Activated CD4-positive, CD25-positive, alpha-beta regulatory T cell treated with anti-CD3 and anti-CD28 coated beads, Interleukin-2, amount 50 U/mL, for 16 hours (primary cell): ENCODE data around the gene SCPEP1.
"Not testable (repeated sequence)": the region's sequence is repeated elsewhere in the genome, so short reads cannot be mapped to it uniquely, and the experiment has no call there.

ENCODE experiments used
- DNase-seq: peaks from one replicate; pipeline ENCODE4 v3.0.0-alpha.2; 2020; ENCODE audit warnings: low read depth, low spot score

SCPEP1 gene

GRCh38 chr17:56965241-56965640 lies 12.7 kb upstream of the SCPEP1 start:
- DNase-seq: not testable (repeated sequence)

GRCh38 chr17:56965681-56966080 lies 12.2 kb upstream of the SCPEP1 start:
- not testable (repeated sequence) for DNase-seq

DNA sequence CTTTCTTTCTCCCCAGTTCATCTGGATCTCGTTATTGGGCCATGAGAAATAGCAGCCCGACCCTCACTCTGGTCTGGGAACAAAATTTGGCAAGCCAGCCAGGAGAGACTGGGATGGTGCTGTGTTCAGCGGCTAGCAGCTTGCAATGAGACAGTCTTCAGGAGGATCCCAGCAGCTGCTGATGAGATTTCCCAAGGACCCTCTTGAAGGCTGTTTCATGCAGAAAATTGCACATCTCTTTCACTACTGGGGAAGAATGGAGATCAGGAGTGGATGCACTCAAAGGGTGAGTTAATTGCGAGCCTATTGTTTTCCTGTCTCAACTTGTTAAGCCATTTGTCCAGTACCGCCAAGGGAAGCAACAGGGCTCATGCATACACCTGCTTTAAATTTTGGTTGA lies 11.6 kb upstream of the SCPEP1 start:
- no peak for DNase-seq

- DNase-seq: no peak
Measured at GRCh38 chr17:56970974-56971373, 7.0 kb upstream of the SCPEP1 start.

GRCh38 chr17:56972111-56972730 lies 5.7 kb upstream of the SCPEP1 start:
- DNase-seq: no peak

DNA sequence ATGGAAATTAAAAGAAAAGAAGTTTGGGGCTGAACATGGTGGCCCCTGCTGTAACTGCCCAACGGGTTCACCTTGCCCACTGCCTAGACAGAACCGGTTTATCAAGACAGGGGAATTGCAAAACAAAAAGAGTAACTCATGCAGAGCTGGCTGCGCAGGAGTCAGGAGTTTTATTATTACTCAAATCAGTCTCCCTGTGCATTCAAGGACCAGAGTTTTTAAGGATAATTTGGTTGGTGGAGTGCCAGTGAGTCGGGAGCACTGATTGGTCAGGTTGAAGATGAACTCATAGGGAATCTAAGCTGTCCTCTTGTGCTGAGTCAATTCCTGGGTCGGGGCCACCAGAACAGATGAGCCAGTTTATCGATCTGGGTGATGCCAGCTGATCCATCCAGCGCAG lies 4.4 kb upstream of the SCPEP1 start:
- DNase-seq: no peak

DNA sequence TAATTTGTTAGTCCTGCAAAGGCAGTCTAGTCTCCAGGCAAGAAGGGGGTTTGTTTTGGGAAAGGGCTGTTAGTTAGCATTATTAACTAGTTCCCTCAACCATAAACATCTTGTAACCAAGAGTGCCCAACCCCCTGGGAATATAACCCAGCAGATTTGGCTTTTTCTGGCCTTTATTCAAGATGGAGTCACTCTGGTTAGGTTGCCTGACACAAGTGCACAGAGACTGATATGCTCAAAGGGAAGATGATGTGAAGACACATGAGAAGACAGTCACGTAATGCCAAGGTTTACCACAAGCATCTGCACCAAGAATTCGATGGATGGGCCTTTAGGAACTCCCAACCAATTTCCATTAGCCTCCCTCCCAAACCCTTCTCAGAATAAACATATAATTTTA lies 3.9 kb upstream of the SCPEP1 start:
- DNase-seq: no peak

DNA sequence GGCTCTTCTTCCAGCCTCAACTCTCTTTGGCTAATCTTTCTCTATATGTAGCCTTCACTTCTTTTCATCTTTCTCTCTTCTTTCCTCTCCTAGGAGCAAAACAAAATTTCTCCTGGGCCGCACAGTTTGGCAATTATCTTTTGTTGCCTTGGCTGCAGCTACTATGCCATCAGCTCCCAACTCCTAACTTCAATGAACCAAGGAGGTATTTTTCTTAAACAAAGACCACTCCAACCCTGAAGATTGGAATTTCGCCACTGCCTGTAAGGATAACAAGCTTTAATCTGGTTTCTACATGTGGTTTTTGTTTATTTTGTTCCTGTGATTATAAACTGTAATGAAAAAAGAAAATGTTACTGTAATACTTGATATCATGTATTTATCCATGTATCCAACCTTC lies 2.3 kb upstream of the SCPEP1 start:
- no peak for DNase-seq

- DNase-seq: no peak
Measured at GRCh38 chr17:56976941-56977608, 856 bp upstream of the SCPEP1 start.

DNA sequence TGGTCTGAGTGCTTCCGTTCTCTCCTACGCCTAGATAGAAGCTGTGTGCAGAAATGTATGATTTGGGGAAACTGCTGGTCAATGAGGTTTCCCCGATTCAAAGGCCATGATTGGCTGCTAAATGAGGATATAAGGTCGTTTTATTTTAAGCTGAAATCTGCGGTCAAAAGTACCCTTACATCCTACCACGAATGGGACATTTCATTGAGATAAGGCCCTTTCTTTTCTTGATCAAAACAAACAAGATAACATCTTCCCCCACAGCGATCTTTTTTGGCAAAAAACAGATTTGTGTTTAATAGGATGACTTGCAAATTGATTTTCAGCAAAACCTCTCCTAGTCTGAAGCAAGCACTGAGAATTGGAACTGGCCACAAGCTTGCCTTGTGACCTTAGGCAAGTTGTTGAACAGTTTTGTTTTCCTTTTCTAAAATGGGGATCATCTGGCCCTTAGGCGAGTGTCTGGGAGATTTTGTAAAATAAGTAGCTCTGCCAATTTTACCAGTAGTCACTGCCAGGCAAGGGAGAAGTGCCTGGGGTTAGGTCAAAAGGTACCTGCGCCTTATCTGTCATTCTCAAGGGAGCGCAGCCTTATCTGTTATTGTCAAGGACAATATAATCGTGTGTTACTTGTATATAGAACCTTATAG lies 635 bp downstream of the SCPEP1 start:
- DNase-seq: no peak

- DNase-seq: no peak
Measured at GRCh38 chr17:56979091-56979480, 1.2 kb downstream of the SCPEP1 start.

DNA sequence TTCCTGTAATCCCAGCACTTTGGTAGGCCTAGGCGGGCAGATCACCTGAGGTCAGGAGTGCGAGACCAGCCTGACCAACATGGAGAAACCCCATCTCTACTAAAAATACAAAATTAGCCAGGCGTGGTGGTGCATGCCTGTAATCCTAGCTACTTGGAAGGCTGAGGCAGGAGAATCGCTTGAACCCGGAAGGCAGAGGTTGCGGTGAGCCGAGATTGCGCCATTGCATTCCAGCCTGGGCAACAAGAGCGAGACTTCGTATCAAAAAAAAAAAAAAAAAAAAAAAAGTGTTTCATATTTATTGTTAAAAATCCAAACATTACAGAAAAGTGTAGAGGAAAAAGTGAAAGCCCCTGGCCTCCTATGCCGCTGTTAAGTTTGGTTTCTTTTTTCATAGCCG lies 2.6 kb downstream of the SCPEP1 start:
- DNase-seq: not testable (repeated sequence)

DNA sequence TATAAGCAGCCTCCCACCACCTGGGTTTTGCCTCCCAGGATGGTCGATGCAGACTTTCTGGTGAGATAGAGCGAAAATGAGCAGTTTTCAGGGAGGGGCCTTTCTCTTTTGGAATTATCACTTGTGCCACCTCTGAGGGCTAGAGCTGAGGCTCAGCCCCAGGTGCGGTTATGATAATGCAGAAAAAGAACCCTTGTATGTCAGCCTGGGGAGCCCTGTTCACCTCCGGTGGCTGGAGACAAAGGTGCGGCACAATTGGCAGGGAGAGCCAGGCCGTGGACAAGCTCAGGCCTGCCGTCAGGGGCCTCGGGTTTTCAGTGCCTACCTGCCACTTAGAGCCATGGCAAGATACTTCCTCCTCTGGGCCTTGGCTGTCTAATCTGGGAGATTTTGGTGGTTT lies 4.4 kb downstream of the SCPEP1 start:
- DNase-seq: no peak

- no peak for DNase-seq
Measured at GRCh38 chr17:56983366-56983765, 5.4 kb downstream of the SCPEP1 start.

DNA sequence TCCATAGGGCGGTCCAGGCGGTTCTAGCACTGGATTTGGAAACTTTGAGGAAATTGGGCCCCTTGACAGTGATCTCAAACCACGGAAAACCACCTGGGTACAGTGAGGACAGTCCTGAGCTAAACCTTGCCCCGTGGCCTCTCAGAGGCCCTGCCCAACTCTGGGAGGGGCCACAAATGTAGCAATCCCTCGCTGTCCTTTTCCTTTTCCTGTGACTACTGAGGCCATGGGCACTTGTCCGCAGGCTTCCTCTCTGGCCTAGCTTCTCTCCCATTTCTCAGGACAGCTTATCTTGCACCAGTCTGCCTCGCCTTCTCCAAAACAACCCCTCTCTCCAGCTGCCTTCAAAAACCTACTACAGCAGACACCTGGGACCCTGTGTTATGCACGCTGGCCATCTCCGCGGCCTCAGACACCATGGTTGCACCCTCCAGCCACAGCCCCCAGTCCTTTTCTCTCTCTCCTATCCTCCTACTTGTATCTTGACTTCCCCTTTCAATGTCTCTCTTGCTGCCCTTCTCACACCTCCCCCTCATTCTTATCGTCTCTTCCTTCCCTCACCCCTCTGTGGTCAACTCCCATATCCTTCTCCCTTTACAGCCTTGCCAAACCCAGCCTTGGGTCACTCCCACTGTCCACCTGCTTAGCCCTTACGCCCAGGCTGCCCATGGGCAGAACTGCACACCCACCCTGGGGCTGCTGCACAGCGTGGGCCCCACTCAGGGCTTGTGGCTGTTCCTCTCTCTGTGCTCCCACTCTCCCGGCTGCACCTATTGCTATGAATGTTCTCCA lies 7.6 kb downstream of the SCPEP1 start:
- no peak for DNase-seq

- DNase-seq: no peak
Measured at GRCh38 chr17:56987283-56987834, 9.4 kb downstream of the SCPEP1 start.

DNA sequence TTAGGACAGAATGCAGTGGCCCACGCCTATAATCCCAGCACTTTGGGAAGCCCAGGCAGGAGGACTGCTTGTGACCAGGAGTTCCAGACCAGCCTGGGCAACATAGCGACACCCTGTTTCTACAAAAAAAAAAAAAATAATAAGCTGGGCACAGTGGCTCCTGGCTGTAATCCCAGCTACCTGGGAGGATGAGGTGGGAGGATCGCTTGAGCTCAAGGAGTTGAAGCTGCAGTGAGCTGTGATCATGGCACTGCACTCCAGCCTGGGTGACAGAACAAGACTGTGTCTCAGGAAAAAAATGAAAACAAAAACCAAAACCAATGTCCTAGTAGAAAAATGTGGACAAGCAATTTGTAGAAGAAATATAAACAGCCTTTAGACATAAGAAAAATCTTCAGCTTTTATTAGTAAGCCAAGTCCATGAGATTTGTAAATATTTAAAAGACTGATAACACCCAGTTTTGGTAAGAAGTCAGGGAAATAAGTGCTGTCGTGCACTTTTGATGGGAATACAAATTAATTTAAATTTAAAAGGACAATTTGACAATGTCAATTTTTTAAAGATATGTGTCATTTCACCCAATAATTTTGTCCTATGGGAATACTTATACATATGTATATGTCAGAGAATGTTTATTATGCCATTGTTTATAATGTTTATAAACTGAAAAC lies 11.1 kb downstream of the SCPEP1 start:
- DNase-seq: no peak

DNA sequence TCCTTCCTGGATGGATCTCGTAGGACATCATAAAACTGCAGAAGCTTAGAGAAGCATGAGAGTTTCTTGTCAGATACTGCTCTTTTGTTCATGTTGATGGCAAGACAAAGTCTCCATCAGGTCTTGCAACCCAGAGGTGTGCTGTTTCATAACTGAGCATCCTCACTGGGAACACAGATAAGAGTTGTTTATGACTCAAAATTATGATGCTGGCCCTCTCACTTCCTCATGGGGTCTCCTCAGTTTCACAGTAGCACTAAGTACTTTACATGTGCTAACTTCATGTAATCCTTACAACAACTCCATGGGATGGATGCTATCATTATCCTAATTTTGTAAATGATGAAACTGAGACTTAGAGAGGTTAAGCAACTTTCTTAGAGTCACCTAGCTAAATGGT lies 14.4 kb downstream of the SCPEP1 start:
- DNase-seq: no peak

DNA sequence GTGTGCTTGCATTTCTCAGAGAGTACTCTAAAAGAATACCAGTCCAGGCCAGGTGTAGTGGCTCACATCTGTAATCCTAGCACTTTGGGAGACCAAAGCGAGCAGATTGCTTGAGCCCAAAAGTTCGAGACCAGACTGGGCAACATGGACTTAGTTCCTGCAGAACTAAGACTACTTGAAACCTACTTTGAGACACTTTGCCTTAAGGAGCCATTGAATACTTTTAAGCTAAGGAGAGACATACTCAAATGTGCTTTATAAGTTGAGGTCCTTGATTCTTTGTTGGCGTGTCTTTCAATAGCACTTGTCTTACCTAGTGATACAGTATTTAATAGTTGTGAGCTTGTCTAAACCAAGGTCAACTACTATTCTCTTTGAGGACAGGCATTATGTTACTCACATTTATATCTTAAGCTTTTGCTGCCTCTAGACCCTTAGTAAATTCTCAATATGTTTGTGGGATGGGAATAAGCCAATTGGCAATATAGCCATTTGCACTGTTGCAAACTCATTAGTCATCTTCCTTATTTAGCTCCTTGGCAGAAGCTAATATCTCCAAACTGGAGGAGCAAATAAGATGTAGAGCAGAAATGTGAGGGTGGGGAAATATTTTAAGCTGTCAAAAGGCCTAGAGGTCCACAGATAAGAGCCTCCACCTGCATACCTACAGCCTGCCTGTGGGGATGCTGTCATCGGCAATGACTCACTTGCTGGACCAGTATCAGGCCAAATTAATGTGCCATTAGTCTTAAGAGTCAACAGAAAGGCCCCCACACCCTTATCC lies 16.3 kb downstream of the SCPEP1 start:
- DNase-seq: no peak

GRCh38 chr17:56995766-56996165 lies 17.8 kb downstream of the SCPEP1 start:
- no peak for DNase-seq

GRCh38 chr17:56997313-56997712 lies 19.4 kb downstream of the SCPEP1 start:
- DNase-seq: no peak
